Pancreas (tissue), 10 donors: Measurements from ENCODE around the gene RBPJ. TPM values are rescaled to one million over a fixed set of nuclear protein-coding genes. Genes with fewer than 3 reads are reported as not detected.

Experiments
- ATAC-seq, 4 donors: fragments of 200-7000 bp; cut with Tn5 transposase; one replicate each; pipeline versions ENCODE4 v1.8.0 to v1.9.1; 2020; ENCODE audit warnings: mild to moderate bottlenecking in 4 of 4, moderate library complexity in 4 of 4
- DNase-seq, 6 donors: peaks; one replicate each; pipeline ENCODE4 v3.0.0-alpha.2; 2020
- FAIRE-seq: peaks from 2 replicates; lab custom pipeline; 2012; peaks lifted over from hg19 to GRCh38; lab: Jason Lieb, UNC
- H3K27ac ChIP-seq, 4 donors: fragments of 200-600 bp; sonication (generic); 1 replicate in 3 of 4; 2 replicates in 1 of 4; pipeline versions ENCODE4 v1.5.0 to v1.8.0; 2020
- H3K27me3 ChIP-seq, 4 donors: fragments of 200-600 bp; one replicate each; pipeline ENCODE4 v1.8.0; 2021
- H3K36me3 ChIP-seq, 3 donors: fragments of 200-600 bp; sonication (generic) in 1 of 3; one replicate each; pipeline versions ENCODE4 v1.5.0 to v1.8.0; 2020 to 2021
- H3K4me1 ChIP-seq, 3 donors: fragments of 200-600 bp; one replicate each; pipeline ENCODE4 v1.8.0; 2021
- H3K4me3 ChIP-seq, 4 donors: fragments of 200-600 bp; sonication (generic) in 2 of 4; one replicate each; pipeline versions ENCODE4 v1.5.0 to v1.8.0; 2020 to 2021
- H3K9me3 ChIP-seq, 4 donors: fragments of 200-600 bp; one replicate each; pipeline ENCODE4 v1.8.0; 2021
- WGBS, 2 donors: extraction: QIAGEN DNeasy Blood & Tissue Kit; methylation state at CpG; one replicate each; pipeline ENCODE4 v1.1.7; 2013; 5-methylcytosine and 5-hydroxymethylcytosine counted together
- intact Hi-C, 3 donors: fragments of 100-400 bp; cut with DNase I; formaldehyde crosslinking; loops; one replicate each; pipeline versions ENCODE4 v1.11.1 to v1.14.2; 2022
- polyA plus RNA-seq, 2 donors: library from polyadenylated mRNA; stranded (reverse); fragments of 200-250 nt; gene quantifications; one replicate each; pipeline ENCODE4 v1.2.3, GENCODE V29; 2013
- total RNA-seq, 6 donors: library from RNA; stranded (reverse); fragmentation: NEBNext Ultra II Directional in 4 of 6; extraction: Animal tissue kit (Norgen Biotek cat#: 25700) in 4 of 6; gene quantifications; one replicate each; pipeline versions ENCODE4 v1.2.1 to v1.2.4, GENCODE V29; 2021 to 2023
- TF ChIP-seq, protein P1 (sequence below), 4 donors: fragments of 200-600 bp; sonication (generic) in 3 of 4; IDR thresholded peaks; one replicate each; pipeline versions ENCODE4 v1.5.0 to v1.8.0; 2021; ENCODE audit warnings: antibody characterized with exemption in 4 of 4
- donor health status: healthy with polysubstance abuse.
- donor health status: DM: no; HTN: no; CAD: no; lungs with moderate emphysema.
- donor health status: DM: no; HTN: no; CAD: no.
- donor health status: control.
- donor health status: control.
- donor health status: Bipolar disorder and iron deficiency.
- donor health status: DM: yes; HTN: yes; CAD: no.
- donor health status: DM: no; HTN: no; CAD: no.
- donor health status: DM: no; HTN: no; CAD: no.
- donor health status: DM: yes; HTN: yes; CAD: no.

RBPJ gene
- total and polyA plus RNA-seq, 8 donors = 17.6 to 50.2 (median 24.0) TPM

DNA sequence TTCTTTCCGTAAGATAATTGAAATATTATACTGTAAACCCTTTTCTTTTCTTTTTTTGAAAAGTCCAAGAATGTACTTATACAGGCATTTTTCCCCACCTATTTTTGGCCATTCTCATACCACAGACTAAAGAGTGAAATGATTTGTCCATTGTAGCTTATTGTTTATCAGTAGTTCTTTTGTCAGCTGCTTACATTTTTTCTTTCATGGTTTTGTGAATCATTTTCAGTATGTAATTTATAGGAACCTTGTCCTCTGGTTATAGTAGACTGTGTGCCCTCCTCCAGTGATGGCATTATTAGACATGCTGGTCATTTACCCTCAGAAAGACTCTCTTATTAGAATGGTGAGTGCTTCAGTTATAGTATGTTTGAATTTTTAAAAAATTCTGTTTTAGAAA lies 112.7 kb downstream of the RBPJ start:
- FAIRE-seq = no peak
- H3K4me1 ChIP-seq = peaks cover 11 to 34% (median 13%) of the 10 kb centered on the region in 3 donors
- TF ChIP-seq, protein P1, sequence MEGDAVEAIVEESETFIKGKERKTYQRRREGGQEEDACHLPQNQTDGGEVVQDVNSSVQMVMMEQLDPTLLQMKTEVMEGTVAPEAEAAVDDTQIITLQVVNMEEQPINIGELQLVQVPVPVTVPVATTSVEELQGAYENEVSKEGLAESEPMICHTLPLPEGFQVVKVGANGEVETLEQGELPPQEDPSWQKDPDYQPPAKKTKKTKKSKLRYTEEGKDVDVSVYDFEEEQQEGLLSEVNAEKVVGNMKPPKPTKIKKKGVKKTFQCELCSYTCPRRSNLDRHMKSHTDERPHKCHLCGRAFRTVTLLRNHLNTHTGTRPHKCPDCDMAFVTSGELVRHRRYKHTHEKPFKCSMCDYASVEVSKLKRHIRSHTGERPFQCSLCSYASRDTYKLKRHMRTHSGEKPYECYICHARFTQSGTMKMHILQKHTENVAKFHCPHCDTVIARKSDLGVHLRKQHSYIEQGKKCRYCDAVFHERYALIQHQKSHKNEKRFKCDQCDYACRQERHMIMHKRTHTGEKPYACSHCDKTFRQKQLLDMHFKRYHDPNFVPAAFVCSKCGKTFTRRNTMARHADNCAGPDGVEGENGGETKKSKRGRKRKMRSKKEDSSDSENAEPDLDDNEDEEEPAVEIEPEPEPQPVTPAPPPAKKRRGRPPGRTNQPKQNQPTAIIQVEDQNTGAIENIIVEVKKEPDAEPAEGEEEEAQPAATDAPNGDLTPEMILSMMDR (IDR thresholded peaks at IDR 0.05) = no peak
- ATAC-seq = peak in 3 of 4 donors; percentile 7 to 24 (median 8)
- H3K36me3 ChIP-seq = no peaks in the 10 kb centered on the region
- WGBS, 2 donors = 64 to 68% methylated on average over 1 of the region's 1 CpG
- no peak overlapping the region for H3K27ac ChIP-seq
- no peak overlapping the region for H3K4me3 ChIP-seq
- no peak for DNase-seq
- intact Hi-C loops = no loop called here
- H3K9me3 ChIP-seq = no peaks in the 10 kb centered on the region
- H3K27me3 ChIP-seq = no peaks in the 10 kb centered on the region

DNA sequence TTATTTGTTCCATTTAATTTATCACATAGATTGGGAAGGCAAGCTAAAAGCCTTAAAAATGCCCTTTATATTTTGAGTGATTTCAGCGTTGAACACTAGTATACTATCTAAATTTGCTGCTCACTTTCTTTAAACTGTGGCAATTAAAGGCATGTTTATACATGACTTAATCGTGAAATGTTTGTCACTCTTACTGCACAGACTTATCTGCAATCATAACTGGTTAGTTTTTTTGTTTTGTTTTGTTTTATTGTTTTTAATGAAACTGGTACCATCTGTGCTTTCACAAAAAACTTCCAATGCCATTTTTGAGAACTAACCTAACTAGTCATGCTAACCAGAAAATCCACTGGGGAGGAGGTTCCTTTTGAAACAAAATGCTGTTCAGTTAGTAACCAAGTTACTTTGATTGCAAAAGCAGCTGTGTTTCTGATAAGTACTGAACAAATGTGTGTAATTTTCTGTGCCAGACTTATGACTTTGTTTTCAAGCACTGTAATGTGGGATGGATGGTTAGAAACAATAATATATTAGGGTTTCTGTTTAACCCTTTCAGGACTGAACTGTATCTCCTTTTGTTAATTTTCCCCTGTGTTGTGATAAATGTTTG lies 113.3 kb downstream of the RBPJ start:
- Histone ChIP-seq H3K27ac (no peak overlapping the region), H3K4me3 (no peak overlapping the region), H3K36me3 (no peaks in the 10 kb centered on the region), H3K4me1 (peaks cover 7 to 33% (median 11%) of the 10 kb centered on the region in 3 donors), H3K27me3 (no peaks in the 10 kb centered on the region), H3K9me3 (no peaks in the 10 kb centered on the region)
- ATAC-seq (peak; percentile 55 to 82 (median 62)), FAIRE-seq (no peak), DNase-seq (no peak)
- TF ChIP-seq, protein P1 (IDR thresholded peaks at IDR 0.05) = no peak
- intact Hi-C loops = no loop called here
- WGBS, 2 donors = 22 to 24% methylated on average over 2 of the region's 2 CpGs

DNA sequence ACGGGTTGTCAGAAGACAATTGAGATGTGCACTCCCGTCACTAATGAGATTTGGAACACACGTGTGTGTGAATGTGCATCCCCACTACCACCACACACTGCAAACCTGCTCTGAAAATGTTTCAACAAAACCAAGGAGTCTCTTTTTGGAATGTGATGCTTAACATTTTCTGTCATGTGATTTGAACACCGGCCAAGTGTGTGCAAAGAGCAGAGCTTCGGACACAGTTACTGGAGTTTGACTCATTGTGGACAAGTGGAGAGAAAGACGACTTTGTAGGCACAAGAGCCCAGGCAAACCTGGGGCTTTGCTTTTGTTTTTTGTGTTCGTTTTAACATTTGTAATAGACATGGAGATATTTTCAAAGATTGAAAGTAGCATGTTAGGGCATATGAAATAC lies 120.3 kb downstream of the RBPJ start:
- 47 to 51% methylated on average over 7 of the region's 7 CpGs for WGBS, 2 donors
- intact Hi-C loops = no loop called here
- Histone ChIP-seq H3K9me3 (no peaks in the 10 kb centered on the region), H3K4me1 (no peaks in the 10 kb centered on the region), H3K27me3 (no peaks in the 10 kb centered on the region), H3K4me3 (no peak overlapping the region), H3K27ac (no peak overlapping the region), H3K36me3 (no peaks in the 10 kb centered on the region)
- DNase-seq (peak in 1 of 6 donors; percentile 11), FAIRE-seq (no peak), ATAC-seq (peak in 3 of 4 donors; percentile 35 to 49 (median 40))
- TF ChIP-seq, protein P1 (IDR thresholded peaks at IDR 0.05) = no peak

DNA sequence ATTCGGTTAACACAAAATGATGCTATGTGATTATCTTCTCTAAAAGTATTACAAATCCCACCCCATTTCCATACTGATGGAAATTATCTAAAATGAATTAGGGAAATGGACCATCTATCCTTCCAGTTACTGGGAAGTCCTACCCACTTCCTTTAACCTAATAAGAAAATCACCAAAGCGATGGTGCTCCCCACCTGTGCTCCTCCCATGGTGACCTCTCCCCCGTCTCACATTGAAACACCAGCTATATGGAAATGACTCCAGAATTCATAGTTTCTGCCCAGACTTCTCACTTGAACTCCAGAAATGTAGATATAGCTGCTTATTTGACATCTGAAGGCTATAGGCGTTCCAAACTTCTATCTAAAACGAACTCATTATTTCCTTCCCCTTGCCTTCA lies 121.0 kb downstream of the RBPJ start:
- Histone ChIP-seq H3K36me3 (no peaks in the 10 kb centered on the region), H3K27me3 (no peaks in the 10 kb centered on the region), H3K4me3 (no peak overlapping the region), H3K27ac (no peak overlapping the region), H3K9me3 (no peaks in the 10 kb centered on the region), H3K4me1 (no peaks in the 10 kb centered on the region)
- ATAC-seq = no peak
- intact Hi-C loops = no loop called here
- no peak for DNase-seq
- TF ChIP-seq, protein P1 (IDR thresholded peaks at IDR 0.05) = no peak
- 88 to 93% methylated on average over 5 of the region's 5 CpGs for WGBS, 2 donors
- FAIRE-seq = no peak

DNA sequence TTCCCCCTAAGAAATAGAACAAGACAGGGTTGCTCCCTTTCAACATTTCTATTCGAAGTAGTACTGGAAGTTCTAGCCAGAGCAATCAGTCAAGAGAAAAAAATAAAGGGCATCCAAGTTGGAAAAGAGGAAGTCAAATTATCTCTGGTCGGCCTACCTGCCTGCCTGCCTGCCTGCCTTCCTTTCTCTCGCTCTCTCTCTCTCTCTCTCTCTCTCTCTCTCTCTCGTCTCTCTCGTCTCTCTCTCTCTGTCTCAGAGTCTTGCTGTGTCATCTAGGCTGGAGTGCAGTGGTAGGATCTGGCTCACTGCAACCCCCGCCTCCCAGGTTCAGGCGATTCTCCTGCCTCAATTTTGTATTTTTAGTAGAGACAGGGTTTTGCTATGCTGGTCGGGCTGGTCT lies 126.6 kb downstream of the RBPJ start:
- Histone ChIP-seq H3K27me3 (no peaks in the 10 kb centered on the region), H3K4me3 (no peak overlapping the region), H3K36me3 (no peaks in the 10 kb centered on the region), H3K9me3 (no peaks in the 10 kb centered on the region), H3K4me1 (peaks cover 6 to 15% (median 13%) of the 10 kb centered on the region in 3 donors), H3K27ac (no peak overlapping the region)
- ATAC-seq (no peak), FAIRE-seq (no peak), DNase-seq (no peak)
- intact Hi-C loops = no loop called here
- WGBS, 2 donors = 92 to 93% methylated on average over 8 of the region's 8 CpGs
- TF ChIP-seq, protein P1 (IDR thresholded peaks at IDR 0.05) = no peak
